ENCODE measurements around the gene FITM1.

GRCh38 chr14:24172261-24172860 lies 41.9 kb downstream of the FITM1 start:
- no peak for TF ChIP-seq CTCF (conservative IDR thresholded peaks at IDR 0.05 in 1 of 2, IDR thresholded peaks at IDR 0.05 in 1 of 2; ENCODE audit: extremely low read depth in 1 of 2, insufficient read depth in 1 of 2, low read depth in 1 of 2, low read length in 2 of 2)
- TF ChIP-seq EZH2 (IDR thresholded peaks at IDR 0.05; ENCODE audit: borderline replicate concordance, low read length): no peak
